Neural crest cell (in vitro differentiated cells): ENCODE results near the gene PSTPIP2. TPM values are rescaled to one million over a fixed set of nuclear protein-coding genes. Genes with fewer than 3 reads are reported as not detected.

Experiments used
- DNase-seq: peaks from one replicate; pipeline ENCODE4 v3.0.0; 2021; ENCODE audit warnings: low read depth, mixed read lengths, low spot score
- H3K27ac Mint-ChIP-seq: one replicate; pipeline ENCODE4 v1.8.0; 2021; ENCODE audit warnings: mild to moderate bottlenecking, mixed read lengths; ENCODE audit not compliant: unreplicated experiment
- H3K27me3 Mint-ChIP-seq: 2 replicates; pipeline ENCODE4 v1.8.0; 2021; ENCODE audit warnings: low read depth, mild to moderate bottlenecking, mixed read lengths
- H3K36me3 Mint-ChIP-seq: 2 replicates; pipeline ENCODE4 v1.8.0; 2021; ENCODE audit warnings: low read depth, mild to moderate bottlenecking, mixed read lengths
- H3K4me1 Mint-ChIP-seq: 2 replicates; pipeline ENCODE4 v1.8.0; 2021; ENCODE audit warnings: mixed read lengths
- H3K4me3 Mint-ChIP-seq: one replicate; pipeline ENCODE4 v1.8.0; 2021; ENCODE audit warnings: mild to moderate bottlenecking, mixed read lengths
- H3K9me3 Mint-ChIP-seq: 2 replicates; pipeline ENCODE4 v1.8.0; 2021; ENCODE audit warnings: mixed read lengths
- total RNA-seq: library from RNA; stranded (reverse); gene quantifications from 2 replicates; pipeline ENCODE4 v1.2.1, GENCODE V29; 2021
- TF ChIP-seq, protein P1 (sequence below): fragments of 200-600 bp; sonication (generic); conservative IDR thresholded peaks from 2 replicates; pipeline ENCODE4 v1.5.0; 2021; ENCODE audit warnings: antibody characterized with exemption, mild to moderate bottlenecking

The PSTPIP2 gene
- total RNA-seq, 1 donor from 2014 or later, result 7.0 TPM

GRCh38 chr18:46060359-46060841 lies 11.7 kb downstream of the PSTPIP2 start:
- Mint-ChIP-seq H3K27ac (no peak overlapping the region), H3K27me3 (no peaks in the 10 kb centered on the region), H3K36me3 (no peaks in the 10 kb centered on the region), H3K9me3 (no peaks in the 10 kb centered on the region), H3K4me3 (no peak overlapping the region), H3K4me1 (peaks cover 4% of the 10 kb centered on the region)
- TF ChIP-seq, protein P1, sequence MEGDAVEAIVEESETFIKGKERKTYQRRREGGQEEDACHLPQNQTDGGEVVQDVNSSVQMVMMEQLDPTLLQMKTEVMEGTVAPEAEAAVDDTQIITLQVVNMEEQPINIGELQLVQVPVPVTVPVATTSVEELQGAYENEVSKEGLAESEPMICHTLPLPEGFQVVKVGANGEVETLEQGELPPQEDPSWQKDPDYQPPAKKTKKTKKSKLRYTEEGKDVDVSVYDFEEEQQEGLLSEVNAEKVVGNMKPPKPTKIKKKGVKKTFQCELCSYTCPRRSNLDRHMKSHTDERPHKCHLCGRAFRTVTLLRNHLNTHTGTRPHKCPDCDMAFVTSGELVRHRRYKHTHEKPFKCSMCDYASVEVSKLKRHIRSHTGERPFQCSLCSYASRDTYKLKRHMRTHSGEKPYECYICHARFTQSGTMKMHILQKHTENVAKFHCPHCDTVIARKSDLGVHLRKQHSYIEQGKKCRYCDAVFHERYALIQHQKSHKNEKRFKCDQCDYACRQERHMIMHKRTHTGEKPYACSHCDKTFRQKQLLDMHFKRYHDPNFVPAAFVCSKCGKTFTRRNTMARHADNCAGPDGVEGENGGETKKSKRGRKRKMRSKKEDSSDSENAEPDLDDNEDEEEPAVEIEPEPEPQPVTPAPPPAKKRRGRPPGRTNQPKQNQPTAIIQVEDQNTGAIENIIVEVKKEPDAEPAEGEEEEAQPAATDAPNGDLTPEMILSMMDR, result no peak
- no peak for DNase-seq

- Mint-ChIP-seq H3K27ac (no peak overlapping the region), H3K9me3 (no peaks in the 10 kb centered on the region), H3K36me3 (no peaks in the 10 kb centered on the region), H3K4me3 (no peak overlapping the region), H3K4me1 (no peaks in the 10 kb centered on the region), H3K27me3 (no peaks in the 10 kb centered on the region)
- TF ChIP-seq, protein P1, result no peak
- DNase-seq, result no peak
Measured at GRCh38 chr18:46055838-46056230, 16.2 kb downstream of the PSTPIP2 start.

DNA sequence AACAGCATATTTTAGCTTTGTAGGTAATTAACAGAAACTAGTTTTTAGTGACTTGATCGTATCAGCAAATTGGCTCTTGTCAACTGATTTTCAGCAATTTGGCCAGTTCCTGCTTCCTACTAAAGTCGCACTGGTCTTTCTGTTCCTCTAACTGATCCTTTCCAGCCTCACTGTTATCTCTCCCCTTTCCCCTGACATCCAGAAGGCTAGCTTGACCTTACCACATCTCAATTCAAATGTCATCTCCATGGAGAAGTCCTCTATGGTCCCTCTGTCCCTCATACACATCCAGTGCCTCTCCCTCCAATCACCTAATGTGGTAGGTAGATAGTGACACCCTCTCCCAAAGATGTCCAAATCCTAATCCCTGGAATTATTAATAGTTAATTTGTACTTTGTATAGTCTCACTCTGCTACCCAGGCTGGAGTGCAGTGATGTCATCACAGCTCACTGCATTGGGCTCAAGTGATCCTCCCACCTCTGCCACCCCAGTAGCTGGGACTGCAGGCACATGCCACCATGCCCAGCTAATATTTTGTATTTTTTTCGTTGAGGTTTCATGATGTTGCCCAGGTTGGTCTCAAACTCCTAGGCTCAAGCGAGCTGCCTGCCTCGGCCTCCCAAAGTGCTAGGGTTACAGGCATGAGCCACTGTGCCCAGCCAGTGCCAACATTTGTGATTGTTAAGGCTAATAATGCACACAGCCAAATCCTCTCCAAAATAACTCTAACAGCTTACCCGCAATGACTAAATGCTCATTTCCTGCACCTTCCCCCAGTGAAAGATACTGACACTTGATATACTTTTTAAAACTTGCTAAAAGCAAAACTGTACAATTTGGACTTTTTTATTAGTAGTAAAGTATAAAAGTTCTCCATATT lies 16.9 kb downstream of the PSTPIP2 start:
- DNase-seq, result no peak
- no peaks in the 10 kb centered on the region for H3K27me3 Mint-ChIP-seq
- no peak overlapping the region for H3K27ac Mint-ChIP-seq
- H3K36me3 Mint-ChIP-seq, result no peaks in the 10 kb centered on the region
- no peaks in the 10 kb centered on the region for H3K4me1 Mint-ChIP-seq
- TF ChIP-seq, protein P1, result no peak
- no peaks in the 10 kb centered on the region for H3K9me3 Mint-ChIP-seq
- H3K4me3 Mint-ChIP-seq, result no peak overlapping the region

GRCh38 chr18:46053368-46054095 lies 18.5 kb downstream of the PSTPIP2 start:
- no peaks in the 10 kb centered on the region for H3K4me1 Mint-ChIP-seq
- DNase-seq, result no peak
- no peak overlapping the region for H3K27ac Mint-ChIP-seq
- TF ChIP-seq, protein P1, result no peak
- no peaks in the 10 kb centered on the region for H3K36me3 Mint-ChIP-seq
- no peaks in the 10 kb centered on the region for H3K9me3 Mint-ChIP-seq
- no peaks in the 10 kb centered on the region for H3K27me3 Mint-ChIP-seq
- H3K4me3 Mint-ChIP-seq, result no peak overlapping the region

GRCh38 chr18:46051731-46052461 lies 20.2 kb downstream of the PSTPIP2 start:
- no peaks in the 10 kb centered on the region for H3K36me3 Mint-ChIP-seq
- no peaks in the 10 kb centered on the region for H3K27me3 Mint-ChIP-seq
- H3K27ac Mint-ChIP-seq, result no peak overlapping the region
- no peak for DNase-seq
- H3K4me3 Mint-ChIP-seq, result no peak overlapping the region
- no peaks in the 10 kb centered on the region for H3K9me3 Mint-ChIP-seq
- no peaks in the 10 kb centered on the region for H3K4me1 Mint-ChIP-seq
- TF ChIP-seq, protein P1, result no peak
